Activated CD4-positive, CD25-positive, alpha-beta regulatory T cell treated with anti-CD3 and anti-CD28 coated beads, Interleukin-2, amount 50 U/mL, for 24 hours (primary cell): ENCODE measurements around the gene KRT26.

ENCODE experiments used
- ATAC-seq, 2 donors: fragments of 150-1000 bp; cut with Tn5 transposase; one replicate each; pipeline ENCODE4 v1.10.0; 2021; ENCODE audit warnings: mild to moderate bottlenecking in 1 of 2, moderate library complexity in 1 of 2

KRT26 gene

DNA sequence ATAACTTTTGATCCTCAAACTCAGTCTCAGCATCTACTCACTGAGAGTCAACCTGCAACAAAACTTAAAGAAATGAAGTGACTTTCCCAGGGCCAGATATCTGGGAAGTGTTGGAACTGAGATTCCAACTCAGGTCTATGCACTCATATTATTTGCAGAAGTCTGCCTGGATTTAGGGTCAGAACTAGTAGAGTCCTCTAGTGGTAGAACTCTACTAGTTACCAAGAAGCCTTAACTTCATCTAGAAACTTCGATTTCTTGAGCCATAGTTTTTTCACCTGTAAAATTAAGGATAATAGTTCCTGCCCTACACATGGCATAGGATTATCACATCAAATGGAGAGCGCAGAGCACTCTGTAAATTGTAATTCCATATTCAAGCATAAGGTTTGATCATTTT lies 45.1 kb downstream of the KRT26 start:
- ATAC-seq, result no peak

- ATAC-seq, result no peak
These were observed 47.3 kb downstream of the KRT26 start for GRCh38 chr17:40724656-40725055.

DNA sequence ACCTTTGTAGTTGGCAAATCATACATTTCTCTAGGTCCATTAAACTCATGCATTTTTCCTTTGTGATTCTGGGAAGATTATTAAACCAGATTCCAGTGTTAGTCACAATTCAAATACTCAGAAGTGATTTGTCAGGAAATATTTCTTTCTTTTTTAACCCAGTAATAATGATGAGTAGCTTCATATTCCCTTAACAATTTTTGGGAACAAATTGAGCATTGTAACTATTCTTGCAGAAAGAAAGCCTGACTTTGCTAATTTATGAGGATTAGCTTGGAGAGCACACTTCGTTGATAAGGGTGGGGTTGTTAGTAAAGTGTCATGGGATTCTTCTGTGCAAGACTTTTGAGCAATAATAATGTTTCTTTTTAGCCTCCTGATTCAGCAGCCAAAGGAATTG lies 49.8 kb downstream of the KRT26 start:
- no peak for ATAC-seq

DNA sequence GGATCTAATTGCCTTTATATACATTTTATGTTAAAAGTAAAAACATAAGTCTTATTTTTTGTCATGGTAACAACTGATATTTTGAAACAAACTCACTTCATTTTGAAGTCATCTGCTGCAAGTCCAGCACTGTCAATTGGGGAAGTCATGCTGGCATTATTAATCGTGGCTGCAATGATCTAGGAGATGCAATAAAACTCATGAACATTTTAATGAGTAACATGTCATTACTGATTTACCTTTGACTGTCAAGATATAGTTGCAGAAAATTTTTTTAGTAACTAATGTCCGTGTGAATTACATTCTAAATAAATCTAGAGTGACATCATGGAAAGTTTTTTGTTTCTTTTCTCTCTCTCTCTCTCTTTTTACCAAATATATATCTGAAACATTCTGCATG lies 51.1 kb downstream of the KRT26 start:
- no peak for ATAC-seq

GRCh38 chr17:40718930-40719329 lies 53.1 kb downstream of the KRT26 start:
- no peak for ATAC-seq

- ATAC-seq, result no peak
These were observed 54.2 kb downstream of the KRT26 start for GRCh38 chr17:40717776-40718175.
